ENCODE data around the gene GPC3.

GPC3 gene

GRCh38 chrX:133884430-133885394 is 100.7 kb downstream of the GPC3 start:
- no peak for TF ChIP-seq CTCF (IDR thresholded peaks at IDR 0.05; ENCODE audit: low read depth, low read length, missing control alignments)
- DNase-seq (ENCODE audit: extremely low read depth, low read depth): no peak
- H3K4me3 ChIP-seq (replicated peaks; ENCODE audit: low read depth, low read length): no peak overlapping the region

GRCh38 chrX:133881893-133882292 is 103.5 kb downstream of the GPC3 start:
- TF ChIP-seq CTCF (IDR thresholded peaks at IDR 0.05; ENCODE audit: low read depth, low read length, missing control alignments): no peak
- DNase-seq (ENCODE audit: extremely low read depth, low read depth): no peak

GRCh38 chrX:133881007-133881406 is 104.4 kb downstream of the GPC3 start:
- TF ChIP-seq CTCF (IDR thresholded peaks at IDR 0.05; ENCODE audit: low read depth, low read length, missing control alignments): no peak
- no peak overlapping the region for H3K4me3 ChIP-seq (replicated peaks; ENCODE audit: low read depth, low read length)
- DNase-seq (ENCODE audit: extremely low read depth, low read depth): no peak

More at GRCh38 chrX:133881893-133882292, 103.5 kb downstream of the GPC3 start:
- no peak overlapping the region for H3K4me3 ChIP-seq (replicated peaks; ENCODE audit: low read depth, low read length)

GRCh38 chrX:133880032-133880443 is 105.4 kb downstream of the GPC3 start:
- no peak for DNase-seq (ENCODE audit: extremely low read depth, low read depth)
- TF ChIP-seq CTCF (IDR thresholded peaks at IDR 0.05; ENCODE audit: low read depth, low read length, missing control alignments): no peak
- no peak overlapping the region for H3K4me3 ChIP-seq (replicated peaks; ENCODE audit: low read depth, low read length)

GRCh38 chrX:133878710-133879109 is 106.7 kb downstream of the GPC3 start:
- DNase-seq (ENCODE audit: extremely low read depth, low read depth): no peak
- H3K4me3 ChIP-seq (replicated peaks; ENCODE audit: low read depth, low read length): no peak overlapping the region
- no peak for TF ChIP-seq CTCF (IDR thresholded peaks at IDR 0.05; ENCODE audit: low read depth, low read length, missing control alignments)

- no peak for DNase-seq (ENCODE audit: extremely low read depth, low read depth)
- TF ChIP-seq CTCF (IDR thresholded peaks at IDR 0.05; ENCODE audit: low read depth, low read length, missing control alignments): no peak
- no peak overlapping the region for H3K4me3 ChIP-seq (replicated peaks; ENCODE audit: low read depth, low read length)
Observed at GRCh38 chrX:133876646-133877045, 108.7 kb downstream of the GPC3 start.

Data from HFF-Myc (cell line).